Liver (tissue), 9 donors: Measurements from ENCODE around the gene PSEN1. TPM values are rescaled to one million over a fixed set of nuclear protein-coding genes. Genes with fewer than 3 reads are reported as not detected.

Experiments
- DNase-seq: peaks from one replicate; pipeline ENCODE4 v3.0.0-alpha.2; 2017; ENCODE audit warnings: low spot score
- H3K27ac ChIP-seq, 2 donors: one replicate each; pipeline ENCODE4 v1.7.0; 2013; ENCODE audit warnings: inconsistent platforms in 2 of 2, low read length in 2 of 2, control low read depth in 1 of 2, low read depth in 1 of 2, mild to moderate bottlenecking in 1 of 2
- H3K27me3 ChIP-seq, 4 donors: one replicate each; pipeline versions ENCODE4 v1.6.1 to v1.7.0; 2013; ENCODE audit warnings: low read length in 3 of 4, inconsistent platforms in 1 of 4, mild to moderate bottlenecking in 1 of 4, moderate library complexity in 1 of 4; ENCODE audit not compliant: control insufficient read depth in 4 of 4, insufficient read depth in 4 of 4
- H3K36me3 ChIP-seq, 4 donors: one replicate each; pipeline versions ENCODE4 v1.6.1 to v1.7.0; 2013; ENCODE audit warnings: low read length in 3 of 4, mild to moderate bottlenecking in 3 of 4, low read depth in 1 of 4, moderate library complexity in 1 of 4; ENCODE audit not compliant: control insufficient read depth in 4 of 4, insufficient read depth in 3 of 4
- H3K4me1 ChIP-seq, 4 donors: one replicate each; pipeline versions ENCODE4 v1.6.1 to v1.7.0; 2013; ENCODE audit warnings: low read length in 3 of 4, mild to moderate bottlenecking in 3 of 4, moderate library complexity in 1 of 4; ENCODE audit not compliant: control insufficient read depth in 4 of 4, insufficient read depth in 4 of 4
- H3K4me3 ChIP-seq, 3 donors: one replicate each; pipeline versions ENCODE4 v1.6.1 to v1.7.0; 2013; ENCODE audit warnings: low read length in 3 of 3, control low read depth in 1 of 3, low read depth in 1 of 3, mild to moderate bottlenecking in 1 of 3
- H3K9ac ChIP-seq, 2 donors: one replicate each; pipeline ENCODE4 v1.7.0; 2013; ENCODE audit warnings: low read length in 2 of 2, mild to moderate bottlenecking in 2 of 2, moderate library complexity in 2 of 2, control low read depth in 1 of 2, low read depth in 1 of 2
- H3K9me3 ChIP-seq, 4 donors: one replicate each; pipeline versions ENCODE4 v1.6.1 to v1.7.0; 2013; ENCODE audit warnings: low read length in 3 of 4; ENCODE audit not compliant: control insufficient read depth in 4 of 4
- EGR1 ChIP-seq, 2 donors: IDR thresholded peaks; 2 replicates each; pipeline ENCODE4 v1.6.1; 2016 to 2018; ENCODE audit warnings: antibody characterized with exemption in 2 of 2, low read depth in 2 of 2
- FOXA1 ChIP-seq: IDR thresholded peaks from 2 replicates; pipeline ENCODE4 v1.6.1; 2016; ENCODE audit warnings: antibody characterized with exemption
- FOXA2 ChIP-seq: IDR thresholded peaks from 2 replicates; pipeline ENCODE4 v1.6.1; 2016; ENCODE audit warnings: antibody characterized with exemption
- GABPA ChIP-seq, 2 donors: IDR thresholded peaks in 1 of 2; conservative IDR thresholded peaks in 1 of 2; 2 replicates each; pipeline ENCODE4 v1.6.1; 2016; ENCODE audit warnings: antibody characterized with exemption in 2 of 2, mild to moderate bottlenecking in 1 of 2, moderate library complexity in 1 of 2
- HNF4A ChIP-seq, 2 donors: conservative IDR thresholded peaks; 2 replicates each; pipeline ENCODE4 v1.6.1; 2016; ENCODE audit warnings: antibody characterized with exemption in 2 of 2, mild to moderate bottlenecking in 2 of 2
- HNF4G ChIP-seq: IDR thresholded peaks from 2 replicates; pipeline ENCODE4 v1.6.1; 2016; ENCODE audit warnings: antibody characterized with exemption
- JUND ChIP-seq, 2 donors: IDR thresholded peaks; 2 replicates each; pipeline ENCODE4 v1.6.1; 2016; ENCODE audit warnings: antibody characterized with exemption in 2 of 2
- NR2F2 ChIP-seq: IDR thresholded peaks from 2 replicates; pipeline ENCODE4 v1.6.1; 2016; ENCODE audit warnings: antibody characterized with exemption
- RAD21 ChIP-seq, 2 donors: IDR thresholded peaks; 2 replicates each; pipeline ENCODE4 v1.6.1; 2016; ENCODE audit warnings: antibody characterized with exemption in 2 of 2, mild to moderate bottlenecking in 2 of 2
- SP1 ChIP-seq: IDR thresholded peaks from 2 replicates; pipeline ENCODE4 v1.6.1; 2018; ENCODE audit warnings: antibody characterized with exemption, mild to moderate bottlenecking
- TAF1 ChIP-seq: conservative IDR thresholded peaks from 2 replicates; pipeline ENCODE4 v1.6.1; 2016; ENCODE audit warnings: antibody characterized with exemption, mild to moderate bottlenecking
- YY1 ChIP-seq: IDR thresholded peaks from 2 replicates; pipeline ENCODE4 v1.6.1; 2016; ENCODE audit warnings: antibody characterized with exemption, mild to moderate bottlenecking
- WGBS: extraction: QIAGEN DNeasy Blood & Tissue Kit; methylation state at CpG from one replicate; pipeline ENCODE4 v1.1.7; 2013; 5-methylcytosine and 5-hydroxymethylcytosine counted together
- polyA plus RNA-seq, 2 donors: library from polyadenylated mRNA; stranded (reverse) in 1 of 2; unstranded in 1 of 2; fragments of 200-250 nt in 1 of 2; fragments of >200 nt in 1 of 2; fragmentation: Nextera tagmentation in 1 of 2; extraction: Ambion mirVana in 1 of 2; gene quantifications; one replicate each; pipeline versions ENCODE4 v1.2.1 to v1.2.3, GENCODE V29; 2013 to 2015
- total RNA-seq, 2 donors: library from RNA; depleted of rRNA; stranded (reverse); fragments of >200 nt; gene quantifications; one replicate each; pipeline ENCODE4 v1.2.3, GENCODE V29; 2014
- TF ChIP-seq, protein P1 (sequence below): fragments of 150-350 bp; IDR thresholded peaks from 2 replicates; pipeline ENCODE4 v1.5.1; 2017; ENCODE audit warnings: improper control_type of control experiment, low read depth, low read length; ENCODE audit not compliant: missing input control
- TF ChIP-seq, protein P2 (sequence below): IDR thresholded peaks from 2 replicates; pipeline ENCODE4 v1.6.1; 2016; ENCODE audit warnings: antibody characterized with exemption
- TF ChIP-seq, protein P3 (sequence below): IDR thresholded peaks from 2 replicates; pipeline ENCODE4 v1.6.1; 2016; ENCODE audit warnings: antibody characterized with exemption, mild to moderate bottlenecking
- TF ChIP-seq, protein P4 (sequence below): IDR thresholded peaks from 2 replicates; pipeline ENCODE4 v1.6.1; 2016; ENCODE audit warnings: antibody characterized with exemption
- donor health status: healthy.
- donor health status: healthy.
- donor health status: healthy.
- donor health status: healthy.
- donor health status: healthy.

The PSEN1 gene
- total and polyA plus RNA-seq, 4 donors, result 10.4 to 36.2 (median 19.9) TPM

DNA sequence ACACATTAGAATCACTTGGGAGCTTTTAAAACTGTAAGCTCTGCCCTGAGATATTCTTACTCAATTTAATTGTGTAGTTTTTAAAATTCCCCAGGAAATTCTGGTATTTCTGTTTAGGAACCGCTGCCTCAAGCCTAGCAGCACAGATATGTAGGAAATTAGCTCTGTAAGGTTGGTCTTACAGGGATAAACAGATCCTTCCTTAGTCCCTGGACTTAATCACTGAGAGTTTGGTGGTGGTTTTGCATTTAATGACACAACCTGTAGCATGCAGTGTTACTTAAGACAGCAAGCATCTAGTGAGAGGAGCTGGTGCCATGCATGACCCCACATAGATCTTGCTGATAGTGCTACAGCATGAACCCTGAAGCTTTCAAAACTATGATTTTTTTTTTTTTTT, 81.1 kb downstream of the PSEN1 start:
- H3K36me3 ChIP-seq, result peaks cover 5 to 49% (median 34%) of the 10 kb centered on the region in 4 donors
- no peak for DNase-seq

DNA sequence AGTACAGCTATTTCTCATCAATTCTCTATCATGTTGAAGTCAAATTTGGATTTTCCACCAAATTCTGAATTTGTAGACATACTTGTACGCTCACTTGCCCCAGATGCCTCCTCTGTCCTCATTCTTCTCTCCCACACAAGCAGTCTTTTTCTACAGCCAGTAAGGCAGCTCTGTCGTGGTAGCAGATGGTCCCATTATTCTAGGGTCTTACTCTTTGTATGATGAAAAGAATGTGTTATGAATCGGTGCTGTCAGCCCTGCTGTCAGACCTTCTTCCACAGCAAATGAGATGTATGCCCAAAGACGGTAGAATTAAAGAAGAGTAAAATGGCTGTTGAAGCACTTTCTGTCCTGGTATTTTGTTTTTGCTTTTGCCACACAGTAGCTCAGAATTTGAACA, 83.8 kb downstream of the PSEN1 start:
- Histone ChIP-seq H3K36me3 (peaks cover 2 to 40% (median 28%) of the 10 kb centered on the region in 4 donors), H3K9ac (no peak overlapping the region), H3K27ac (no peak overlapping the region), H3K27me3 (no peaks in the 10 kb centered on the region), H3K4me1 (no peaks in the 10 kb centered on the region), H3K4me3 (no peak overlapping the region), H3K9me3 (no peaks in the 10 kb centered on the region)
- WGBS, result 88% methylated on average over 4 of the region's 4 CpGs
- DNase-seq, result no peak
- TF ChIP-seq, protein P1, sequence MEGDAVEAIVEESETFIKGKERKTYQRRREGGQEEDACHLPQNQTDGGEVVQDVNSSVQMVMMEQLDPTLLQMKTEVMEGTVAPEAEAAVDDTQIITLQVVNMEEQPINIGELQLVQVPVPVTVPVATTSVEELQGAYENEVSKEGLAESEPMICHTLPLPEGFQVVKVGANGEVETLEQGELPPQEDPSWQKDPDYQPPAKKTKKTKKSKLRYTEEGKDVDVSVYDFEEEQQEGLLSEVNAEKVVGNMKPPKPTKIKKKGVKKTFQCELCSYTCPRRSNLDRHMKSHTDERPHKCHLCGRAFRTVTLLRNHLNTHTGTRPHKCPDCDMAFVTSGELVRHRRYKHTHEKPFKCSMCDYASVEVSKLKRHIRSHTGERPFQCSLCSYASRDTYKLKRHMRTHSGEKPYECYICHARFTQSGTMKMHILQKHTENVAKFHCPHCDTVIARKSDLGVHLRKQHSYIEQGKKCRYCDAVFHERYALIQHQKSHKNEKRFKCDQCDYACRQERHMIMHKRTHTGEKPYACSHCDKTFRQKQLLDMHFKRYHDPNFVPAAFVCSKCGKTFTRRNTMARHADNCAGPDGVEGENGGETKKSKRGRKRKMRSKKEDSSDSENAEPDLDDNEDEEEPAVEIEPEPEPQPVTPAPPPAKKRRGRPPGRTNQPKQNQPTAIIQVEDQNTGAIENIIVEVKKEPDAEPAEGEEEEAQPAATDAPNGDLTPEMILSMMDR, result no peak
- TF ChIP-seq TAF1 (no peak), JUND (IDR thresholded peaks at IDR 0.05) (no peak), FOXA1 (no peak), YY1 (no peak), NR2F2 (no peak), HNF4G (no peak), GABPA (IDR thresholded peaks at IDR 0.05 in 1 of 2, conservative IDR thresholded peaks at IDR 0.05 in 1 of 2) (no peak), RAD21 (IDR thresholded peaks at IDR 0.05) (no peak), SP1 (no peak)
- TF ChIP-seq, protein P2, sequence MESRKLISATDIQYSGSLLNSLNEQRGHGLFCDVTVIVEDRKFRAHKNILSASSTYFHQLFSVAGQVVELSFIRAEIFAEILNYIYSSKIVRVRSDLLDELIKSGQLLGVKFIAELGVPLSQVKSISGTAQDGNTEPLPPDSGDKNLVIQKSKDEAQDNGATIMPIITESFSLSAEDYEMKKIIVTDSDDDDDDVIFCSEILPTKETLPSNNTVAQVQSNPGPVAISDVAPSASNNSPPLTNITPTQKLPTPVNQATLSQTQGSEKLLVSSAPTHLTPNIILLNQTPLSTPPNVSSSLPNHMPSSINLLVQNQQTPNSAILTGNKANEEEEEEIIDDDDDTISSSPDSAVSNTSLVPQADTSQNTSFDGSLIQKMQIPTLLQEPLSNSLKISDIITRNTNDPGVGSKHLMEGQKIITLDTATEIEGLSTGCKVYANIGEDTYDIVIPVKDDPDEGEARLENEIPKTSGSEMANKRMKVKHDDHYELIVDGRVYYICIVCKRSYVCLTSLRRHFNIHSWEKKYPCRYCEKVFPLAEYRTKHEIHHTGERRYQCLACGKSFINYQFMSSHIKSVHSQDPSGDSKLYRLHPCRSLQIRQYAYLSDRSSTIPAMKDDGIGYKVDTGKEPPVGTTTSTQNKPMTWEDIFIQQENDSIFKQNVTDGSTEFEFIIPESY, result no peak
- TF ChIP-seq, protein P3, sequence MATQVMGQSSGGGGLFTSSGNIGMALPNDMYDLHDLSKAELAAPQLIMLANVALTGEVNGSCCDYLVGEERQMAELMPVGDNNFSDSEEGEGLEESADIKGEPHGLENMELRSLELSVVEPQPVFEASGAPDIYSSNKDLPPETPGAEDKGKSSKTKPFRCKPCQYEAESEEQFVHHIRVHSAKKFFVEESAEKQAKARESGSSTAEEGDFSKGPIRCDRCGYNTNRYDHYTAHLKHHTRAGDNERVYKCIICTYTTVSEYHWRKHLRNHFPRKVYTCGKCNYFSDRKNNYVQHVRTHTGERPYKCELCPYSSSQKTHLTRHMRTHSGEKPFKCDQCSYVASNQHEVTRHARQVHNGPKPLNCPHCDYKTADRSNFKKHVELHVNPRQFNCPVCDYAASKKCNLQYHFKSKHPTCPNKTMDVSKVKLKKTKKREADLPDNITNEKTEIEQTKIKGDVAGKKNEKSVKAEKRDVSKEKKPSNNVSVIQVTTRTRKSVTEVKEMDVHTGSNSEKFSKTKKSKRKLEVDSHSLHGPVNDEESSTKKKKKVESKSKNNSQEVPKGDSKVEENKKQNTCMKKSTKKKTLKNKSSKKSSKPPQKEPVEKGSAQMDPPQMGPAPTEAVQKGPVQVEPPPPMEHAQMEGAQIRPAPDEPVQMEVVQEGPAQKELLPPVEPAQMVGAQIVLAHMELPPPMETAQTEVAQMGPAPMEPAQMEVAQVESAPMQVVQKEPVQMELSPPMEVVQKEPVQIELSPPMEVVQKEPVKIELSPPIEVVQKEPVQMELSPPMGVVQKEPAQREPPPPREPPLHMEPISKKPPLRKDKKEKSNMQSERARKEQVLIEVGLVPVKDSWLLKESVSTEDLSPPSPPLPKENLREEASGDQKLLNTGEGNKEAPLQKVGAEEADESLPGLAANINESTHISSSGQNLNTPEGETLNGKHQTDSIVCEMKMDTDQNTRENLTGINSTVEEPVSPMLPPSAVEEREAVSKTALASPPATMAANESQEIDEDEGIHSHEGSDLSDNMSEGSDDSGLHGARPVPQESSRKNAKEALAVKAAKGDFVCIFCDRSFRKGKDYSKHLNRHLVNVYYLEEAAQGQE, result no peak

More for the DNA sequence above, 81.1 kb downstream of the PSEN1 start:
- no peak overlapping the region for H3K9ac ChIP-seq
- H3K9me3 ChIP-seq, result no peaks in the 10 kb centered on the region
- 97% methylated on average over 1 of the region's 1 CpG for WGBS
- no peak overlapping the region for H3K27ac ChIP-seq
- H3K4me1 ChIP-seq, result no peaks in the 10 kb centered on the region
- no peak overlapping the region for H3K4me3 ChIP-seq
- TF ChIP-seq TAF1, result no peak
- TF ChIP-seq RAD21 (IDR thresholded peaks at IDR 0.05), result no peak
- no peak for TF ChIP-seq HNF4A (conservative IDR thresholded peaks at IDR 0.05)
- no peak for TF ChIP-seq SP1
- TF ChIP-seq, protein P4, sequence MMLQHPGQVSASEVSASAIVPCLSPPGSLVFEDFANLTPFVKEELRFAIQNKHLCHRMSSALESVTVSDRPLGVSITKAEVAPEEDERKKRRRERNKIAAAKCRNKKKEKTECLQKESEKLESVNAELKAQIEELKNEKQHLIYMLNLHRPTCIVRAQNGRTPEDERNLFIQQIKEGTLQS, result no peak
- TF ChIP-seq, protein P3, result no peak
- TF ChIP-seq EGR1 (IDR thresholded peaks at IDR 0.05; ENCODE audit: low read depth in 2 of 2), result no peak
- no peak for TF ChIP-seq YY1
- TF ChIP-seq FOXA2, result no peak
- TF ChIP-seq NR2F2, result no peak
- TF ChIP-seq, protein P1, result no peak
- no peaks in the 10 kb centered on the region for H3K27me3 ChIP-seq
